BLaER1 (cell line): ENCODE measurements around the gene SPACDR.
"Not testable (repeated sequence)": the region's sequence is repeated elsewhere in the genome, so short reads cannot be mapped to it uniquely, and the experiment has no call there.

Experiments used
- H3K27ac ChIP-seq: shearing (Covaris generic); formaldehyde crosslinking; 2 replicates; pipeline ENCODE4 v1.8.1; 2022
- H3K27me3 ChIP-seq: shearing (Covaris generic); formaldehyde crosslinking; 2 replicates; pipeline ENCODE4 v1.8.1; 2022
- H3K36me3 ChIP-seq: shearing (Covaris generic); formaldehyde crosslinking; 2 replicates; pipeline ENCODE4 v1.8.1; 2022
- H3K4me1 ChIP-seq: shearing (Covaris generic); formaldehyde crosslinking; 2 replicates; pipeline ENCODE4 v1.8.1; 2022
- H3K4me2 ChIP-seq: shearing (Covaris generic); formaldehyde crosslinking; 2 replicates; pipeline ENCODE4 v1.8.1; 2022
- H3K4me3 ChIP-seq: shearing (Covaris generic); formaldehyde crosslinking; 2 replicates; pipeline ENCODE4 v1.8.1; 2022
- H3K9ac ChIP-seq: shearing (Covaris generic); formaldehyde crosslinking; 2 replicates; pipeline ENCODE4 v1.8.1; 2022
- H3K9me3 ChIP-seq: shearing (Covaris generic); formaldehyde crosslinking; 2 replicates; pipeline ENCODE4 v1.8.1; 2022
- H4K20me1 ChIP-seq: shearing (Covaris generic); formaldehyde crosslinking; 2 replicates; pipeline ENCODE4 v1.8.1; 2022
- Cebpa-rat ChIP-seq: shearing (Covaris generic); IDR thresholded peaks from 2 replicates; pipeline ENCODE4 v1.8.1; 2022

Gene SPACDR

GRCh38 chr7:100449190-100449795 lies 14.8 kb downstream of the SPACDR start:
- Histone ChIP-seq H3K9me3 (no peaks in the 10 kb centered on the region), H4K20me1 (no peaks in the 10 kb centered on the region), H3K4me1 (peaks cover 84% of the 10 kb centered on the region), H3K27ac (peak overlapping the region; percentile 52), H3K27me3 (no peaks in the 10 kb centered on the region), H3K36me3 (no peaks in the 10 kb centered on the region), H3K9ac (0 out of 2 replicates have a peak overlapping the region, but pooled peaks have one; percentile 28), H3K4me2 (peak overlapping the region; percentile 81), H3K4me3 (no peak overlapping the region)
- peak; percentile 91 for TF ChIP-seq Cebpa-rat

GRCh38 chr7:100447363-100447762 lies 16.7 kb downstream of the SPACDR start:
- not testable (repeated sequence) for H3K4me2 ChIP-seq, H3K27ac ChIP-seq, H3K27me3 ChIP-seq, H3K4me3 ChIP-seq, H3K9ac ChIP-seq, H4K20me1 ChIP-seq, H3K9me3 ChIP-seq, H3K36me3 ChIP-seq
- peaks cover 81% of the 10 kb centered on the region for H3K4me1 ChIP-seq

- Histone ChIP-seq H3K9ac (peak overlapping the region; percentile 19; the same call in 1 of the 2 replicates), H3K4me2 (peak overlapping the region; percentile 89), H3K9me3 (no peaks in the 10 kb centered on the region), H3K4me3 (no peak overlapping the region), H3K27ac (peak overlapping the region; percentile 95), H3K27me3 (no peaks in the 10 kb centered on the region), H4K20me1 (no peaks in the 10 kb centered on the region), H3K36me3 (no peaks in the 10 kb centered on the region), H3K4me1 (peaks cover 75% of the 10 kb centered on the region)
- no peak for TF ChIP-seq Cebpa-rat
Measured at GRCh38 chr7:100446040-100446439, 18.0 kb downstream of the SPACDR start.

GRCh38 chr7:100444311-100445278 lies 19.5 kb downstream of the SPACDR start:
- H3K9me3 ChIP-seq = no peaks in the 10 kb centered on the region
- peaks cover 61% of the 10 kb centered on the region for H3K4me1 ChIP-seq
- H4K20me1 ChIP-seq = no peaks in the 10 kb centered on the region
- H3K27ac ChIP-seq = peak overlapping the region; percentile 95
- H3K27me3 ChIP-seq = no peaks in the 10 kb centered on the region
- H3K4me3 ChIP-seq = peak overlapping the region; percentile 48
- H3K4me2 ChIP-seq = peak overlapping the region; percentile 89
- peak overlapping the region; percentile 79 for H3K9ac ChIP-seq
- no peak for TF ChIP-seq Cebpa-rat
- H3K36me3 ChIP-seq = no peaks in the 10 kb centered on the region

- Histone ChIP-seq H3K4me2 (peak overlapping the region; percentile 89), H4K20me1 (no peaks in the 10 kb centered on the region), H3K27ac (peak overlapping the region; percentile 95), H3K9me3 (no peaks in the 10 kb centered on the region), H3K4me3 (no peak overlapping the region), H3K27me3 (no peaks in the 10 kb centered on the region), H3K4me1 (peaks cover 51% of the 10 kb centered on the region), H3K9ac (peak overlapping the region; percentile 79; the same call in 1 of the 2 replicates), H3K36me3 (no peaks in the 10 kb centered on the region)
- TF ChIP-seq Cebpa-rat = no peak
Measured at GRCh38 chr7:100443096-100443840, 20.8 kb downstream of the SPACDR start.

- H3K27ac ChIP-seq = no peak overlapping the region
- H3K4me3 ChIP-seq = no peak overlapping the region
- no peaks in the 10 kb centered on the region for H4K20me1 ChIP-seq
- H3K4me1 ChIP-seq = peaks cover 58% of the 10 kb centered on the region
- H3K4me2 ChIP-seq = peak overlapping the region; percentile 9; the same call in 1 of the 2 replicates
- no peak for TF ChIP-seq Cebpa-rat
- H3K27me3 ChIP-seq = no peaks in the 10 kb centered on the region
- H3K9me3 ChIP-seq = no peaks in the 10 kb centered on the region
- H3K36me3 ChIP-seq = no peaks in the 10 kb centered on the region
- H3K9ac ChIP-seq = no peak overlapping the region
Measured at GRCh38 chr7:100441641-100442535, 22.2 kb downstream of the SPACDR start.

- not testable (repeated sequence) for H3K9me3 ChIP-seq, H3K9ac ChIP-seq, H3K4me2 ChIP-seq, H3K27me3 ChIP-seq, H3K4me3 ChIP-seq
- Histone ChIP-seq H3K27ac (0 out of 2 replicates have a peak overlapping the region, but pooled peaks have one; percentile 19), H4K20me1 (peaks cover 14% of the 10 kb centered on the region), H3K36me3 (peaks cover 13% of the 10 kb centered on the region), H3K4me1 (peaks cover 47% of the 10 kb centered on the region)
Measured at GRCh38 chr7:100439244-100439643, 24.8 kb downstream of the SPACDR start.

GRCh38 chr7:100438731-100439130 lies 25.3 kb downstream of the SPACDR start:
- not testable (repeated sequence) for H3K9ac ChIP-seq, H3K27ac ChIP-seq, H3K9me3 ChIP-seq, H3K4me3 ChIP-seq, H3K4me2 ChIP-seq, H3K27me3 ChIP-seq
- peaks cover 47% of the 10 kb centered on the region for H3K4me1 ChIP-seq
- peaks cover 18% of the 10 kb centered on the region for H3K36me3 ChIP-seq
- H4K20me1 ChIP-seq = peaks cover 19% of the 10 kb centered on the region

- H3K27me3 ChIP-seq = no peaks in the 10 kb centered on the region
- peaks cover 47% of the 10 kb centered on the region for H3K4me1 ChIP-seq
- no peaks in the 10 kb centered on the region for H3K9me3 ChIP-seq
- no peak for TF ChIP-seq Cebpa-rat
- H4K20me1 ChIP-seq = peaks cover 25% of the 10 kb centered on the region
- no peak overlapping the region for H3K4me2 ChIP-seq
- H3K27ac ChIP-seq = no peak overlapping the region
- peaks cover 24% of the 10 kb centered on the region for H3K36me3 ChIP-seq
- H3K9ac ChIP-seq = no peak overlapping the region
- H3K4me3 ChIP-seq = no peak overlapping the region
Measured at GRCh38 chr7:100438172-100438571, 25.9 kb downstream of the SPACDR start.
